Testis (tissue), 2 donors: ENCODE measurements around the gene PIGZ.

Experiments
- CTCF ChIP-seq, 3 experiments: fragments of 450-650 bp in 2 of 3; fragments of 200-600 bp in 1 of 3; sonication (generic) in 1 of 3; IDR thresholded peaks; one replicate each; pipeline ENCODE4 v1.5.1; 2016 to 2019; ENCODE audit warnings: antibody characterized with exemption in 3 of 3, mild to moderate bottlenecking in 2 of 3, moderate library complexity in 1 of 3
- POLR2A ChIP-seq: fragments of 450-650 bp; IDR thresholded peaks from one replicate; pipeline ENCODE4 v1.6.1; 2017; ENCODE audit warnings: antibody characterized with exemption, mild to moderate bottlenecking, moderate library complexity

GRCh38 chr3:196903740-196904139 lies 64.9 kb downstream of the PIGZ start:
- TF ChIP-seq CTCF (IDR thresholded peaks at IDR 0.05) (no peak), POLR2A (no peak)
